ENCODE measurements around the gene RGS6.

The RGS6 gene

DNA sequence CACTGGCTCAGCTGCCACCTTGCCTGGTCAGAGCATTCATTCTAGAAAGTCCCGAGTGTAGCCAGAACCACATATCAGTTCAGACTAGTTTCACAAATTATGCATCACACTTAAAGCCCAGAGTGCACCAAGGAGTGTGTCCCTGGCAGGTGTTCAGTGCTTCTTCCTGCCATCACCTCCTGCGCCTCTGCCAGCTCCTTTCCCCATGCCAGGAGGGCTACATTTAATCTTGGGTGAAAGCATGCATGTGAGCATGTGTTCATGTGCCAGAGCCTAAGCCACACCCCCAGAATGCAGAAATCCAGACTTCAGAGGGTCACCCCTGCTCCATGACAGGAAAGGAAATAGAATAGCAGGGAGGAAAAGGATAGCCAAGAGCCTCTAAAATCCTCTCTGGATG, 580.1 kb downstream of the RGS6 start:
- Histone ChIP-seq H3K36me3 (ENCODE audit: control insufficient read depth, insufficient read depth, low read length) (no peaks in the 10 kb centered on the region; the same call in 1 of the 2 replicates), H3K27me3 (replicated peaks; ENCODE audit: control insufficient read depth, insufficient read depth, low read length) (no peaks in the 10 kb centered on the region), H3K4me3 (replicated peaks; ENCODE audit: low read depth, low read length) (no peak overlapping the region)
- no peak for DNase-seq (ENCODE audit: extremely low read depth, insufficient read length)
- TF ChIP-seq, protein P1, sequence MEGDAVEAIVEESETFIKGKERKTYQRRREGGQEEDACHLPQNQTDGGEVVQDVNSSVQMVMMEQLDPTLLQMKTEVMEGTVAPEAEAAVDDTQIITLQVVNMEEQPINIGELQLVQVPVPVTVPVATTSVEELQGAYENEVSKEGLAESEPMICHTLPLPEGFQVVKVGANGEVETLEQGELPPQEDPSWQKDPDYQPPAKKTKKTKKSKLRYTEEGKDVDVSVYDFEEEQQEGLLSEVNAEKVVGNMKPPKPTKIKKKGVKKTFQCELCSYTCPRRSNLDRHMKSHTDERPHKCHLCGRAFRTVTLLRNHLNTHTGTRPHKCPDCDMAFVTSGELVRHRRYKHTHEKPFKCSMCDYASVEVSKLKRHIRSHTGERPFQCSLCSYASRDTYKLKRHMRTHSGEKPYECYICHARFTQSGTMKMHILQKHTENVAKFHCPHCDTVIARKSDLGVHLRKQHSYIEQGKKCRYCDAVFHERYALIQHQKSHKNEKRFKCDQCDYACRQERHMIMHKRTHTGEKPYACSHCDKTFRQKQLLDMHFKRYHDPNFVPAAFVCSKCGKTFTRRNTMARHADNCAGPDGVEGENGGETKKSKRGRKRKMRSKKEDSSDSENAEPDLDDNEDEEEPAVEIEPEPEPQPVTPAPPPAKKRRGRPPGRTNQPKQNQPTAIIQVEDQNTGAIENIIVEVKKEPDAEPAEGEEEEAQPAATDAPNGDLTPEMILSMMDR (IDR thresholded peaks at IDR 0.05; ENCODE audit: insufficient read depth, low read length, poor library complexity, severe bottlenecking), result no peak

DNA sequence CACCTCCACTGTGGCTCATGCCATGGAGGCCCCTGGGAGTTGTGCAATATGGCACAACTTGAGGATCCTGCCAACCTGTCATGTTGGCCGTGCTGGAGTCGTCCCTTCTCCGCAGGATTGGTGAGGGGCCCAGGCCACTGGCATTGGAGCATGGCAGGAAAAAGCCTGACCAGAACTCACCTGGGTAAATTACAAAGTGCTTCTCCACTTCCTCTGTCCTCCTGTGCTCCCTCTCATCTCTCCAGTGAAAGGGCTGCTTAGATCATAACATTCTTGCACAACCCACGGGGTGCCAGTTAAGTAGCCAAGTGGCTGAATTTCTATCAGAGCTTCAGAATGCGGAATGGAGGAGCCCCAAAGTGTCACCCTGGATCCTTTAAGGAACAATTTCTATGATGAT, 580.7 kb downstream of the RGS6 start:
- TF ChIP-seq, protein P1 (IDR thresholded peaks at IDR 0.05; ENCODE audit: insufficient read depth, low read length, poor library complexity, severe bottlenecking), result no peak
- Histone ChIP-seq H3K27me3 (replicated peaks; ENCODE audit: control insufficient read depth, insufficient read depth, low read length) (no peaks in the 10 kb centered on the region), H3K36me3 (ENCODE audit: control insufficient read depth, insufficient read depth, low read length) (no peaks in the 10 kb centered on the region; the same call in 1 of the 2 replicates), H3K4me3 (replicated peaks; ENCODE audit: low read depth, low read length) (no peak overlapping the region)
- no peak for DNase-seq (ENCODE audit: extremely low read depth, insufficient read length)

DNA sequence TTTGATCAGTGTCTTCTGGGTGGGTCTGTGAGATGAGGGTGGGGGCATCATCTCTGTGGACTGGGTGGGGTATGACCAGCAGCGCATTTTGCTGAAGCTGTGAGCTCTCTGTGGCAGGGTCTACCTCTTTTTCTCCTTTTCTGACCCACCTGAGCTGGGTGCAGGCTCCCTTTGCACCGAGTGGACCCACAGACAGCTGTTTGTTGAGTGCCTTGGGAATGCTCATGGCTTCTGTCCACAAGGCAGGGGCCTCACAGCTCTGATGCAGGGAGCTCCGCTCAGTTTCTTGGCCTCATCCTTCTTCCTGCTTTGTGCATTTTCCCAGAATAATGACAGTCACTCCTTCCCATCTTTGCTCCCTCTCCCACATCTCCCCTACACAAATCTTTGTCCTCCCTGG, 581.1 kb downstream of the RGS6 start:
- no peak for DNase-seq (ENCODE audit: extremely low read depth, insufficient read length)
- H3K4me3 ChIP-seq (replicated peaks; ENCODE audit: low read depth, low read length), result no peak overlapping the region
- H3K27me3 ChIP-seq (replicated peaks; ENCODE audit: control insufficient read depth, insufficient read depth, low read length), result no peaks in the 10 kb centered on the region
- TF ChIP-seq, protein P1 (IDR thresholded peaks at IDR 0.05; ENCODE audit: insufficient read depth, low read length, poor library complexity, severe bottlenecking), result no peak
- no peaks in the 10 kb centered on the region; the same call in 1 of the 2 replicates for H3K36me3 ChIP-seq (ENCODE audit: control insufficient read depth, insufficient read depth, low read length)

DNA sequence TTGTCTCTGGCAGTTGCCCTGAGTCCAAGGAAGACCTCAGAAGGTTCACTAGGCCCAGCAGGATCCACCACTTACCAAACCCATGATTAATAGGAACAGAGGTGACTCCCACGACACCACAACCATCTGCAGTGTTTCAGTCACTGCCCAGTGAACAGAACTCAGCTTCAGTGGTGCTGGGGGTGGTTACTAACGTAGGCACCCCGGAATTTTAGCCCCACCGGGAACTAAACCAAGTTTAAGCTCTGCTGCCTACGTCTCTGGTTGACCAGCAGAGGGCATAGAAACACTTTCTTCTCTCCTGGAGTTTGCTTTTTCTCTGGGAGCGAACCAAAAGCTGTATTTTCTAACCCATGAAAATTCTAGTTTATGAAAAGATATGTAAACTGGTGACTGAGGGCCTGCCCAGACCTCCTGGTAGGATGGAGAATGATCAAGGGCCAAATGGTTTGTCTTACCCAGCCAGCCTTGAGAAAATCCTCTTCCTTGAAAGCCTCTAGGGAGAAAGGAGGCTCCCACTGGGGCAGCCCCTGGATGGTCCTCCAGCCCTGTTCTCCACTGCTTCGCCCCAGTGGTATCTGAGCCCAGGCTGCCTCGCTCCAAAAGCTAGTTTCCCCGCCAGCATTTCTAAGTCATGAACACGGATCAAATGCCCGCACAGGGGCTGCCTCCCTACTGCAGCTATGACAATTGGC, 581.9 kb downstream of the RGS6 start:
- peak; percentile 43 for DNase-seq (ENCODE audit: extremely low read depth, insufficient read length)
- no peaks in the 10 kb centered on the region; the same call in 1 of the 2 replicates for H3K36me3 ChIP-seq (ENCODE audit: control insufficient read depth, insufficient read depth, low read length)
- no peak overlapping the region for H3K4me3 ChIP-seq (replicated peaks; ENCODE audit: low read depth, low read length)
- no peaks in the 10 kb centered on the region for H3K27me3 ChIP-seq (replicated peaks; ENCODE audit: control insufficient read depth, insufficient read depth, low read length)
- TF ChIP-seq, protein P1 (IDR thresholded peaks at IDR 0.05; ENCODE audit: insufficient read depth, low read length, poor library complexity, severe bottlenecking), result peak; percentile 75

DNA sequence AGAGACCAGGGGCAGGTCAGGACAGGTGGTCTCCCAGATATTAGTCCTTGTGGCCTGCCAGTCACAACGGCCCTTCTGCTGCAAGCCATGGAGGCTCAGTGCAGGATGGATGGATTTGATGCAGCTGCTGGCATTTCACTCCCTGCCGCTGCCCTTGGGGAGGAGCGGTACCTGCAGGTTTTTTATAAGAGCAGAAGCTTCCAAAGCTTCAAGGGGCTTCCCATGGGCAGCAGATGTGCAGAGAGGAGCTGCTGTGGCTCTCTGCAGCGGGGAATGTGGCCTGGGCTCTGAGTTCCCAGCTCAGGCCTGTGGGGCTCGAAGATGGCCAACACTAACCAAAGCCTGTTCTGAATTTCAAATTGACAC, 582.4 kb downstream of the RGS6 start:
- no peaks in the 10 kb centered on the region; the same call in 1 of the 2 replicates for H3K36me3 ChIP-seq (ENCODE audit: control insufficient read depth, insufficient read depth, low read length)
- TF ChIP-seq, protein P1 (IDR thresholded peaks at IDR 0.05; ENCODE audit: insufficient read depth, low read length, poor library complexity, severe bottlenecking), result no peak
- no peak for DNase-seq (ENCODE audit: extremely low read depth, insufficient read length)
- no peak overlapping the region for H3K4me3 ChIP-seq (replicated peaks; ENCODE audit: low read depth, low read length)
- no peaks in the 10 kb centered on the region for H3K27me3 ChIP-seq (replicated peaks; ENCODE audit: control insufficient read depth, insufficient read depth, low read length)
